HG03354 (cell line): ENCODE measurements around the gene SMIM10L1.

Source experiments
- ATAC-seq: cut with Tn5 transposase; IDR thresholded peaks from one replicate; pipeline ENCODE4 v1.9.1; 2021; ENCODE audit warnings: mild to moderate bottlenecking; ENCODE audit not compliant: unreplicated experiment, poor library complexity, severe bottlenecking

Gene SMIM10L1

GRCh38 chr12:11171145-11171968, at the start of gene SMIM10L1:
SMIM10L1 (plus strand) TSS chr12:11171194; CDS start chr12:11171357, 163 bp downstream.
- peak; percentile 96 for ATAC-seq

- ATAC-seq, result no peak
Observed at GRCh38 chr12:11130382-11130781, 40.6 kb upstream of the SMIM10L1 start.

- no peak for ATAC-seq
Observed at GRCh38 chr12:11130999-11131398, 40.0 kb upstream of the SMIM10L1 start.

GRCh38 chr12:11133162-11133561, 37.8 kb upstream of the SMIM10L1 start:
- no peak for ATAC-seq

GRCh38 chr12:11133816-11134215, 37.2 kb upstream of the SMIM10L1 start:
- ATAC-seq, result no peak

GRCh38 chr12:11134305-11134704, 36.7 kb upstream of the SMIM10L1 start, which contains the start of gene TAS2R30:
TAS2R30 (minus strand) TSS chr12:11134644; CDS start chr12:11134244, 400 bp downstream.
- ATAC-seq, result no peak

- peak; percentile 46 for ATAC-seq
Observed at GRCh38 chr12:11136075-11136474, 34.9 kb upstream of the SMIM10L1 start.

GRCh38 chr12:11143352-11143751, 27.6 kb upstream of the SMIM10L1 start:
- ATAC-seq, result no peak

- ATAC-seq, result no peak
Observed at GRCh38 chr12:11144297-11144696, 26.7 kb upstream of the SMIM10L1 start.

DNA sequence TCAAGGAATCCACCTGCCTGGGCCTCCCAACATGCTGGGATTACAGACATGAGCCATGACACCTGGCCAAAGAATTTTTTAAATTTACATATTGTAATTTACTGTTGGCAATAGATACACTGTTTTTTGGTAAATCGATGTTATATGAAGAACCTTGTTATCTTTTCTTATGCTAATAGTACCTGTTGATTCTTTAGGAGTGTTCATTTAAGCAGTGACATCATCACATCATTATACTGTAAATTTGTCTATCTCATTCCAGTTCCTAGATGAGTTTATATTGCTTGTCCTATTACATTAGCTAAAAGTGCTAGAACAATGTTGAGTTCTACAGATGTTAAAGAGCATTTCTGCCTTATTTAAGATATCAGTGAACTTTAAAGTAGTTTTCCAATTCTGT, 23.6 kb upstream of the SMIM10L1 start:
- no peak for ATAC-seq

DNA sequence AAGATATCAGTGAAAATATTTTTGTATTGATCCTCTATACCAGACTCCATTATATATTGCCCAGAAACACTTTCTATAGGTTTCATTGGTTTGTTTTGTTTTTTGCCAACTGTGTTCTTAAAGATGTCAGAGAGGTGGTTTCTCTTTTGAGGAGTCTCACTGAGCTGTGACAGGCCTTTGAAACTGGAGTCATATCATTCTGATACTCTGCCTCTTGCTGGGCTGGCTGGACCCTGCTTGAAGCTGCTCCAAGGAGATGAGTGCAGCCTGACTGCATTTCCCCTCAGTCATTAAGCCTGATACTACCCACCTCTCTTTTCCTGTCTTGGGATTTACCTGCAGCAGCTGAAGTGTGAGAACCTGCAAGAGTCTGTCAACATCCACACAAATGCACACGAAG, 20.2 kb upstream of the SMIM10L1 start:
- no peak for ATAC-seq

DNA sequence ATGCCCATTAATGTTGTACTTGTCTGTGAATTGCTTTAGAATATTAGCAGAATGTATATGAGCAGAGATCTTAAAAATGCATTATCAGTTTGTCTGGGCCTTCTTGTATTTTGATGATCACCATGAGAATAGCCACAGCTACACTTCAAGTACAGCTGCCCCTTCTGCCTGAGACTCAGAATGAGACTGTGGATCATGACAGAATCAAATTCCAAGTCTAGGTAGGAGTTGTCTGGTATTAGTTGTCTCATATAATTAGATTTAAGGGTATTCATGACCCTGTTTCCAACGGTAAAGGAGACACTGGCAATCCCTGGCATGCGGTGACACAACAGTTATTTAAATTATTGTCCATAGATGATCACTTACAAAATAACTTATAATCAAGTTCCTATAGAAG, 18.3 kb upstream of the SMIM10L1 start:
- no peak for ATAC-seq

GRCh38 chr12:11154400-11154925, 16.5 kb upstream of the SMIM10L1 start:
- no peak for ATAC-seq

GRCh38 chr12:11158885-11159444, 12.0 kb upstream of the SMIM10L1 start:
- no peak for ATAC-seq

- no peak for ATAC-seq
Observed at GRCh38 chr12:11162502-11162901, 8.5 kb upstream of the SMIM10L1 start.

GRCh38 chr12:11164384-11164783, 6.6 kb upstream of the SMIM10L1 start:
- no peak for ATAC-seq

DNA sequence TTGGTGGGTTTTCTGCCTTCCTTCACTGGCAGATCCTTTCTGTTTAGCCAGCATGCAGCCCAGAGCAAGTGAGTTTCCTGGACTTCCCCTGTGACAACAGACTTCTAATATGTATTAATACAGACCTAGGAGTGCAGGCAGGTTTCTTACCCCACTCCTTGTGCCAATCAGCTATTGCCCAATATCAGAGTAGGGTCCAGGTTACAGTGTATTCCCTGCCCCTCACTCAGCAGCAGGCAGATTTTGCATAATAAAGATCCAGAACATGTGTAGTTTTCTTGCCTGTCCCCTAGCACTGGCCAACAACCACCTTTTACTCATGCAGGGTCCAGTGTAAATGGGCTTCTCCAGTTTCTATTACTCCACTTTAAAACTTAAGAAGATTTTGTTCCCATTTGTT, 4.7 kb upstream of the SMIM10L1 start:
- no peak for ATAC-seq

GRCh38 chr12:11170810-11171144, 217 bp upstream of the SMIM10L1 start:
- ATAC-seq, result no peak

- no peak for ATAC-seq
Observed at GRCh38 chr12:11171969-11172675, 1.1 kb downstream of the SMIM10L1 start.

GRCh38 chr12:11174022-11174421, 3.0 kb downstream of the SMIM10L1 start:
- no peak for ATAC-seq

DNA sequence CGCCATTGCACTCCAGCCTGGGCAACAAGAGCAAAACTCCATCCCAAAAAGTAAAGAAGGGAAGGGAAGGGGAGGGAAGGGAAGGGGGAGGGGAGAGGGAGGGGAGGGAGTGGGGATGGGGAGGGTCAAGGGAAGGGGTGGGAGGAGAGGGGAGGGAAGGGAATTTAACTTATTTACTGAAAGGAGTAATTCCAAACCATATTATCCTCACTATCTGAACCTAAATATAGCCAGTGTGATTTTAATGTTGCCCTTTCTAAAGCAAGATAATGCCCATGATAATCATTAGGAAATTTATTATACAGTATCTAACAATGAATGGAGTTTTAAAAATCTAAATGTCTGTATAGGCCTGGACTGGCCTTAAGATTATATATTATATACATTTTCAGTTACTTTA, 7.3 kb downstream of the SMIM10L1 start:
- no peak for ATAC-seq
